Neural cell (in vitro differentiated cells): ENCODE measurements around the gene IGLL5. TPM values are rescaled to one million over a fixed set of nuclear protein-coding genes. Genes with fewer than 3 reads are reported as not detected.
"Not testable (repeated sequence)": the region's sequence is repeated elsewhere in the genome, so short reads cannot be mapped to it uniquely, and the experiment has no call there.

ENCODE experiments used
- H2AFZ ChIP-seq: fragments of 200-600, 300-800 bp; sonication (generic), shearing (Covaris generic); 2 replicates; pipeline ENCODE4 v1.6.0; 2014; ENCODE audit warnings: low read depth, mild to moderate bottlenecking, antibody characterized with exemption, low read length, moderate library complexity
- H3F3A ChIP-seq: fragments of 200-600 bp; shearing (Covaris generic); 2 replicates; pipeline ENCODE4 v1.6.1; 2016; ENCODE audit warnings: mild to moderate bottlenecking, moderate library complexity, mixed read lengths, antibody characterized with exemption, low read length; ENCODE audit not compliant: insufficient read depth, poor library complexity, severe bottlenecking
- H3K27ac ChIP-seq: fragments of 200-600, 300-800 bp; sonication (generic), shearing (Covaris generic); 2 replicates; pipeline ENCODE4 v1.5.1; 2014; ENCODE audit warnings: mild to moderate bottlenecking, low read length, moderate library complexity
- H3K27me3 ChIP-seq: fragments of 300-800, 200-600 bp; sonication (generic), shearing (Covaris generic); 2 replicates; pipeline ENCODE4 v1.6.0; 2014; ENCODE audit warnings: mild to moderate bottlenecking, low read depth, low read length, moderate library complexity; ENCODE audit not compliant: insufficient read depth
- H3K36me3 ChIP-seq: fragments of 300-800, 200-600 bp; sonication (generic), shearing (Covaris generic); 2 replicates; pipeline ENCODE4 v1.5.1; 2014; ENCODE audit warnings: mild to moderate bottlenecking, antibody characterized with exemption, low read length, moderate library complexity; ENCODE audit not compliant: insufficient read depth
- H3K4me2 ChIP-seq: fragments of 300-800, 200-600 bp; sonication (generic), shearing (Covaris generic); 2 replicates; pipeline ENCODE4 v1.6.0; 2014; ENCODE audit warnings: mild to moderate bottlenecking, low read length
- H3K4me3 ChIP-seq: fragments of 300-800, 200-600 bp; sonication (generic), shearing (Covaris generic); 2 replicates; pipeline ENCODE4 v1.5.1; 2014; ENCODE audit warnings: mild to moderate bottlenecking, low read length, moderate library complexity
- H3K79me2 ChIP-seq: fragments of 200-600 bp; shearing (Covaris generic); replicated peaks from 2 replicates; pipeline ENCODE4 v1.6.0; 2014; ENCODE audit warnings: mild to moderate bottlenecking, low read length, moderate library complexity; ENCODE audit not compliant: insufficient read depth
- H3K9ac ChIP-seq: fragments of 300-800, 200-600 bp; sonication (generic), shearing (Covaris generic); 2 replicates; pipeline ENCODE4 v1.6.1; 2016; ENCODE audit warnings: mild to moderate bottlenecking, low read length, mixed read lengths
- H3K9me2 ChIP-seq: fragments of 200-600 bp; shearing (Covaris generic); 2 replicates; pipeline ENCODE4 v1.6.1; 2016; ENCODE audit warnings: mild to moderate bottlenecking, low read length, mixed read lengths; ENCODE audit not compliant: insufficient read depth
- H3K9me3 ChIP-seq: fragments of 200-600, 300-800 bp; sonication (generic), shearing (Covaris generic); 2 replicates; pipeline ENCODE4 v1.6.1; 2016; ENCODE audit warnings: mild to moderate bottlenecking, mixed run types, low read length, moderate library complexity, mixed read lengths
- H4K20me1 ChIP-seq: fragments of 200-600 bp; shearing (Covaris generic); 2 replicates; pipeline ENCODE4 v1.6.1; 2016; ENCODE audit warnings: mild to moderate bottlenecking, mixed run types; ENCODE audit not compliant: insufficient read depth
- CTCF ChIP-seq: fragments of 450-650 bp; IDR thresholded peaks from 2 replicates; pipeline ENCODE4 v1.5.1; 2014; ENCODE audit warnings: antibody characterized with exemption, mild to moderate bottlenecking, moderate library complexity; ENCODE audit not compliant: poor library complexity, severe bottlenecking
- EP300 ChIP-seq: fragments of 450-650 bp; conservative IDR thresholded peaks from 2 replicates; pipeline ENCODE4 v1.6.1; 2014; ENCODE audit warnings: antibody characterized with exemption, mild to moderate bottlenecking, moderate library complexity; ENCODE audit not compliant: poor library complexity, severe bottlenecking
- EZH2 ChIP-seq: fragments of 200-600, 300-800 bp; shearing (Covaris generic), sonication (generic); IDR thresholded peaks from 2 replicates; pipeline ENCODE4 v1.6.1; 2014; ENCODE audit warnings: antibody characterized with exemption, low read length, borderline replicate concordance, mild to moderate bottlenecking; ENCODE audit not compliant: insufficient read depth, poor library complexity, severe bottlenecking
- MXI1 ChIP-seq: fragments of 450-650 bp; conservative IDR thresholded peaks from 2 replicates; pipeline ENCODE4 v1.6.1; 2014; ENCODE audit warnings: antibody characterized with exemption, mild to moderate bottlenecking; ENCODE audit not compliant: poor library complexity, severe bottlenecking
- POLR2AphosphoS5 ChIP-seq: IDR thresholded peaks from 2 replicates; pipeline ENCODE4 v1.6.1; 2012
- RAD21 ChIP-seq: fragments of 450-650 bp; conservative IDR thresholded peaks from 2 replicates; pipeline ENCODE4 v1.6.1; 2014; ENCODE audit warnings: antibody characterized with exemption, mild to moderate bottlenecking, moderate library complexity
- REST ChIP-seq: IDR thresholded peaks from 2 replicates; pipeline ENCODE4 v1.6.1; 2012; ENCODE audit warnings: borderline replicate concordance
- SMC3 ChIP-seq: fragments of 450-650 bp; conservative IDR thresholded peaks from 2 replicates; pipeline ENCODE4 v1.6.1; 2014; ENCODE audit warnings: antibody characterized with exemption, mild to moderate bottlenecking, moderate library complexity; ENCODE audit not compliant: poor library complexity
- TAF1 ChIP-seq: IDR thresholded peaks from 2 replicates; pipeline ENCODE4 v1.6.1; 2012; ENCODE audit warnings: low read depth
- polyA plus RNA-seq: library from polyadenylated mRNA; depleted of rRNA; stranded (reverse); fragments of >200 nt; gene quantifications from 2 replicates; pipeline ENCODE4 v1.2.3, GENCODE V29; 2014

Gene IGLL5
- polyA plus RNA-seq, 1 donor from 2014 or later: 0.19 TPM

GRCh38 chr22:22921575-22921974, 34.0 kb downstream of the IGLL5 start:
- Histone ChIP-seq H3K9me3 (no peaks in the 10 kb centered on the region), H4K20me1 (no peaks in the 10 kb centered on the region), H3K79me2 (no peaks in the 10 kb centered on the region), H3K36me3 (no peaks in the 10 kb centered on the region), H3K9ac (no peak overlapping the region), H3K4me2 (no peak overlapping the region), H3K9me2 (no peaks in the 10 kb centered on the region), H3F3A (no peaks in the 10 kb centered on the region), H3K27ac (no peak overlapping the region), H2AFZ (no peak overlapping the region), H3K27me3 (no peaks in the 10 kb centered on the region), H3K4me3 (no peak overlapping the region)
- no peak for TF ChIP-seq TAF1
- no peak for TF ChIP-seq SMC3
- TF ChIP-seq CTCF: no peak
- no peak for TF ChIP-seq EP300
- TF ChIP-seq MXI1: no peak
- TF ChIP-seq EZH2: no peak
- no peak for TF ChIP-seq RAD21
- TF ChIP-seq REST: no peak
- TF ChIP-seq POLR2AphosphoS5: no peak

- H3K27me3 ChIP-seq, H4K20me1 ChIP-seq, H3K4me3 ChIP-seq, H3K27ac ChIP-seq, H3K4me2 ChIP-seq, H2AFZ ChIP-seq, H3K9ac ChIP-seq, H3K79me2 ChIP-seq, H3F3A ChIP-seq, H3K9me2 ChIP-seq, H3K36me3 ChIP-seq, H3K9me3 ChIP-seq: not testable (repeated sequence)
Observed at GRCh38 chr22:22922092-22922953, 34.7 kb downstream of the IGLL5 start.
